HepG2 (cell line): ENCODE results near the gene HAGH. TPM values are rescaled to one million over a fixed set of nuclear protein-coding genes. Genes with fewer than 3 reads are reported as not detected.

ENCODE experiments used
- IKZF5 ChIP-seq: IDR thresholded peaks from 2 replicates; pipeline ENCODE4 v1.6.1; 2018; ENCODE audit warnings: missing genetic modification reagents, mild to moderate bottlenecking, missing compliant biosample characterization
- PHF5A ChIP-seq: IDR thresholded peaks from one replicate; pipeline ENCODE4 v1.6.1; 2018; ENCODE audit warnings: low read depth, missing genetic modification reagents; ENCODE audit not compliant: unreplicated experiment
- REXO4 ChIP-seq: sonication (generic); formaldehyde crosslinking; IDR thresholded peaks from 2 replicates; pipeline ENCODE4 v1.8.0; 2022; ENCODE audit warnings: missing genetic modification reagents, mild to moderate bottlenecking, borderline replicate concordance
- SNAPC4 ChIP-seq: sonication (generic); formaldehyde crosslinking; IDR thresholded peaks from 2 replicates; pipeline ENCODE4 v1.4.0; 2020; ENCODE audit warnings: mild to moderate bottlenecking, missing genetic modification reagents
- SNRNP70 ChIP-seq: fragments of 200-400 bp; formaldehyde crosslinking; IDR thresholded peaks from 2 replicates; pipeline ENCODE4 v1.6.1; 2017; ENCODE audit warnings: mild to moderate bottlenecking, low read depth, low read length, moderate library complexity
- TOE1 ChIP-seq: sonication (generic); formaldehyde crosslinking; IDR thresholded peaks from 2 replicates; pipeline ENCODE4 v1.4.0; 2020; ENCODE audit warnings: mild to moderate bottlenecking, missing genetic modification reagents
- ZBTB34 ChIP-seq: sonication (generic); formaldehyde crosslinking; IDR thresholded peaks from 2 replicates; pipeline ENCODE4 v1.8.0; 2022; ENCODE audit warnings: mild to moderate bottlenecking, missing genetic modification reagents
- ZNF30 ChIP-seq: sonication (generic); formaldehyde crosslinking; IDR thresholded peaks from 2 replicates; pipeline ENCODE4 v1.5.0; 2020; ENCODE audit warnings: mild to moderate bottlenecking, missing genetic modification reagents
- ZNF432 ChIP-seq: sonication (generic); formaldehyde crosslinking; IDR thresholded peaks from 2 replicates; pipeline ENCODE4 v1.5.0; 2020; ENCODE audit warnings: missing genetic modification reagents, mild to moderate bottlenecking, borderline replicate concordance
- ZNF570 ChIP-seq: sonication (generic); formaldehyde crosslinking; IDR thresholded peaks from 2 replicates; pipeline ENCODE4 v1.4.0; 2020; ENCODE audit warnings: mild to moderate bottlenecking, missing genetic modification reagents, borderline replicate concordance
- ZNF672 ChIP-seq: sonication (generic); formaldehyde crosslinking; IDR thresholded peaks from 2 replicates; pipeline ENCODE4 v1.8.1; 2022; ENCODE audit warnings: missing genetic modification reagents
- ZNF720 ChIP-seq: sonication (generic); formaldehyde crosslinking; IDR thresholded peaks from 2 replicates; pipeline ENCODE4 v1.4.0; 2020; ENCODE audit warnings: missing genetic modification reagents
- ZNF777 ChIP-seq: sonication (generic); formaldehyde crosslinking; IDR thresholded peaks from 2 replicates; pipeline ENCODE4 v1.4.0; 2020; ENCODE audit warnings: missing genetic modification reagents
- ZNF781 ChIP-seq: sonication (generic); formaldehyde crosslinking; IDR thresholded peaks from 2 replicates; pipeline ENCODE4 v1.5.1; 2020; ENCODE audit warnings: borderline replicate concordance, mild to moderate bottlenecking, missing genetic modification reagents; ENCODE audit errors: not compliant biosample characterization
- ZSCAN20 ChIP-seq: sonication (generic); formaldehyde crosslinking; IDR thresholded peaks from 2 replicates; pipeline ENCODE4 v1.4.0; 2020; ENCODE audit warnings: missing genetic modification reagents, mild to moderate bottlenecking, borderline replicate concordance
- polyA plus RNA-seq, 8 experiments: library from polyadenylated mRNA; depleted of rRNA in 3 of 8; stranded (reverse) in 7 of 8; unstranded in 1 of 8; fragments of >200 nt; fragmentation: Illumina TruSeq in 4 of 8; extraction: Trizol in 4 of 8; gene quantifications; 2 replicates each; pipeline versions ENCODE4 v1.2.1 to v1.2.3, GENCODE V29; 2011 to 2016; ENCODE audit warnings: low read depth in 4 of 8, missing spikeins in 1 of 8, mixed read lengths in 1 of 8; ENCODE audit not compliant: insufficient read depth in 1 of 8
- total RNA-seq, 5 experiments: library from RNA; depleted of rRNA; stranded (reverse); fragments of >200 nt; fragmentation: Illumina TruSeq; extraction: Trizol; gene quantifications; 2 replicates each; pipeline ENCODE4 v1.2.3, GENCODE V29; 2016; ENCODE audit warnings: low read depth in 1 of 5
- TF ChIP-seq, protein P1 (sequence below): IDR thresholded peaks from 2 replicates; pipeline ENCODE4 v1.6.1; 2016; ENCODE audit warnings: low read depth, borderline replicate concordance
- TF ChIP-seq, protein P2 (sequence below): sonication (generic); formaldehyde crosslinking; IDR thresholded peaks from 2 replicates; pipeline ENCODE4 v1.8.1; 2023; ENCODE audit warnings: mild to moderate bottlenecking, moderate library complexity, missing genetic modification reagents

Gene HAGH
- total and polyA plus RNA-seq, 2 of the 13 experiments (the other 11 are each of a cell fraction or from before 2014, with no cell fraction given): 70.4 to 95.4 TPM

- peak; percentile 86 for TF ChIP-seq IKZF5 (CRISPR knock-in tag)
- TF ChIP-seq PHF5A (CRISPR knock-in tag): peak; percentile 84
- TF ChIP-seq SNRNP70: no peak
- no peak for TF ChIP-seq ZNF570 (CRISPR knock-in tag)
- TF ChIP-seq ZNF720 (CRISPR knock-in tag): no peak
- TF ChIP-seq REXO4 (CRISPR knock-in tag): peak; percentile 81; the same call in 1 of the 2 replicates
- peak; percentile 93 for TF ChIP-seq ZNF781 (CRISPR knock-in tag)
- TF ChIP-seq, protein P1, sequence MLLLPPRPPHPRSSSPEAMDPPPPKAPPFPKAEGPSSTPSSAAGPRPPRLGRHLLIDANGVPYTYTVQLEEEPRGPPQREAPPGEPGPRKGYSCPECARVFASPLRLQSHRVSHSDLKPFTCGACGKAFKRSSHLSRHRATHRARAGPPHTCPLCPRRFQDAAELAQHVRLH (CRISPR knock-in tag): peak; percentile 96
- peak; percentile 61; the same call in 1 of the 2 replicates for TF ChIP-seq SNAPC4 (CRISPR knock-in tag)
- no peak for TF ChIP-seq ZSCAN20 (CRISPR knock-in tag)
- peak; percentile 95 for TF ChIP-seq ZNF777 (CRISPR knock-in tag)
- no peak for TF ChIP-seq ZBTB34 (CRISPR knock-in tag)
- no peak; the same call in 1 of the 2 replicates for TF ChIP-seq ZNF672 (CRISPR knock-in tag)
- 0 out of 2 replicates have a peak, but pooled peaks have one; percentile 59 for TF ChIP-seq ZNF30 (CRISPR knock-in tag)
- TF ChIP-seq TOE1: peak; percentile 46; the same call in 1 of the 2 replicates
- no peak for TF ChIP-seq ZNF432 (CRISPR knock-in tag)
- TF ChIP-seq, protein P2, sequence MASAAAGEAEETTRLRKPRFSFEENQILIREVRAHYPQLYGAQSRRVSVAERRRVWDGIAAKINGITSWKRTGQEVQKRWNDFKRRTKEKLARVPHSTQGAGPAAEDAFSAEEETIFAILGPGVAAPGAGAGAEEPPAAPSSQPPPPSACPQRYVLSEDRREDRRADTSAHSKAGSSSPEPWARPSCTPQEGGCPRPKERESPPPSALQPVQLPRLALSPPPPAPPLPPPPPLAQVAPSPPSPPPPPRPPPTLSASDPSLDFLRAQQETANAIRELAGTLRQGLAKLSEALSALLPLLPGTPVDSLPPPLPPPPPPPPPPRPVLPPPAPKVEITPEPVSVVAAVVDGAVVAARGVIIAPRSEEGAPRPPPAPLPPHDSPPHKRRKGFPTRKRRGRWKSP (CRISPR knock-in tag): peak; percentile 97
Observed at GRCh38 chr16:1826691-1827573, at the start of gene HAGH, which contains the start of gene FAHD1 (continued).
